Brain microvascular endothelial cell (primary cell): ENCODE data around the gene CEP78.

Source experiments
- DNase-seq: peaks from one replicate; pipeline ENCODE4 v3.0.0-alpha.2; 2020
- H3K27ac ChIP-seq: fragments of 250-450 bp; sonication (Bioruptor Pico); 2 replicates; pipeline ENCODE4 v1.5.1; 2020; ENCODE audit warnings: mild to moderate bottlenecking, moderate library complexity
- H3K27me3 ChIP-seq: fragments of 250-450 bp; sonication (Bioruptor Pico); replicated peaks from 2 replicates; pipeline ENCODE4 v1.5.1; 2020; ENCODE audit warnings: mild to moderate bottlenecking
- H3K36me3 ChIP-seq: fragments of 250-450 bp; sonication (Bioruptor Pico); replicated peaks from 2 replicates; pipeline ENCODE4 v1.5.1; 2020; ENCODE audit warnings: mild to moderate bottlenecking
- H3K4me3 ChIP-seq: 2 replicates; pipeline ENCODE4 v1.5.1; 2011; ENCODE audit warnings: low read depth, mild to moderate bottlenecking, control low read depth, low read length, moderate library complexity
- in situ Hi-C: cut with HindIII; loops from 2 replicates; pipeline ENCODE4 v1.10.0; 2017; ENCODE audit warnings: low sequenced_read_pairs, low pct_ligation_motif_present
- TF ChIP-seq, protein P1 (sequence below): IDR thresholded peaks from 2 replicates; pipeline ENCODE4 v1.5.1; 2011; ENCODE audit warnings: low read depth, mild to moderate bottlenecking, moderate library complexity, low read length, control low read depth, inconsistent platforms; ENCODE audit errors: missing control alignments

CEP78 gene, protein sequence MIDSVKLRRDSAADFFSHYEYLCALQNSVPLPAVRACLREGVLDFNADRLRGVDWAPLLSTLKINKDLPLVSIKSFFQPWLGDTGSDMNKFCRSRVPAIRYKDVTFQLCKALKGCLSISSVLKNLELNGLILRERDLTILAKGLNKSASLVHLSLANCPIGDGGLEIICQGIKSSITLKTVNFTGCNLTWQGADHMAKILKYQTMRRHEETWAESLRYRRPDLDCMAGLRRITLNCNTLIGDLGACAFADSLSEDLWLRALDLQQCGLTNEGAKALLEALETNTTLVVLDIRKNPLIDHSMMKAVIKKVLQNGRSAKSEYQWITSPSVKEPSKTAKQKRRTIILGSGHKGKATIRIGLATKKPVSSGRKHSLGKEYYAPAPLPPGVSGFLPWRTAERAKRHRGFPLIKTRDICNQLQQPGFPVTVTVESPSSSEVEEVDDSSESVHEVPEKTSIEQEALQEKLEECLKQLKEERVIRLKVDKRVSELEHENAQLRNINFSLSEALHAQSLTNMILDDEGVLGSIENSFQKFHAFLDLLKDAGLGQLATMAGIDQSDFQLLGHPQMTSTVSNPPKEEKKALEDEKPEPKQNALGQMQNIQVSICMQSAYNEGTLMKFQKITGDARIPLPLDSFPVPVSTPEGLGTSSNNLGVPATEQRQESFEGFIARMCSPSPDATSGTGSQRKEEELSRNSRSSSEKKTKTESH

DNA sequence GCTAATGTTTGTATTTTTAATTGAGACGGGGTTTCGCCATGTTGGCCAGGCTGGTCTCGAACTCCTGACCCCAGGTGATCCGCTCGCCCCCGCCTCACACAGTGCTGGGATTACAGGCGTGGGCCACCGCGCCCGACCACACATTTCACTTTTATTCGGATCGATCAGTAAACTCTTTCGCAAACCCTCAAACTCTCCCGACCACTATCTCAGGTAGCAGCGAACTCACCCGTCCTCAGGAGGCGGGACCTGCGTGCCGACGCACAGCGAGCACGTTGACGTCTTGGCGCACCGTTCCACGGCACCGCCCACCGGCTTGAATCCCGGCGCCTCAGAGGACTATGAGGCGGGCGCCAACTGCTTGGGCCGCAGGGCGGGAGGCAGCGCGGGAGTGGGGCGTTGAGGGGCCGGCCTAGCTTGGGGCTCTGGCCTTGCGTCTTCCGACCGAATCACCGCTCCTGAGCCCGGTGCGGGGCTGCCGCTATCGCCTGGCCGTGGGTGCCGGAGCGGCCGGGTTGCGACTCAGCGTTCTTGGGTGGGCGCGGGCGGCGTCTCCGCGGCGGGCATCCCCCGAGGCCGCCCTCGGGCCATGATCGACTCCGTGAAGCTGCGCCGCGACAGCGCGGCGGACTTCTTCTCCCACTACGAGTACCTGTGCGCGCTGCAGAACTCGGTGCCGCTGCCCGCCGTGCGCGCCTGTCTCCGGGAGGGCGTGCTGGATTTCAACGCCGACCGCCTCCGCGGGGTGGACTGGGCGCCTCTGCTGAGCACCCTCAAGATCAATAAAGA, at the start of gene CEP78:
Gene CEP78, plus strand, starts transcription at position 314 of the 789 bp plus-strand sequence. Its CDS starts 276 bp downstream, at position 590.
- Histone ChIP-seq H3K4me3 (peak within 1 kb of the TSS; percentile 63), H3K27ac (peak within 1 kb of the TSS; percentile 76), H3K36me3 (no peaks in the 10 kb centered on the region), H3K27me3 (no peaks in the 10 kb centered on the region)
- DNase-seq: peak; percentile 90
- TF ChIP-seq, protein P1, sequence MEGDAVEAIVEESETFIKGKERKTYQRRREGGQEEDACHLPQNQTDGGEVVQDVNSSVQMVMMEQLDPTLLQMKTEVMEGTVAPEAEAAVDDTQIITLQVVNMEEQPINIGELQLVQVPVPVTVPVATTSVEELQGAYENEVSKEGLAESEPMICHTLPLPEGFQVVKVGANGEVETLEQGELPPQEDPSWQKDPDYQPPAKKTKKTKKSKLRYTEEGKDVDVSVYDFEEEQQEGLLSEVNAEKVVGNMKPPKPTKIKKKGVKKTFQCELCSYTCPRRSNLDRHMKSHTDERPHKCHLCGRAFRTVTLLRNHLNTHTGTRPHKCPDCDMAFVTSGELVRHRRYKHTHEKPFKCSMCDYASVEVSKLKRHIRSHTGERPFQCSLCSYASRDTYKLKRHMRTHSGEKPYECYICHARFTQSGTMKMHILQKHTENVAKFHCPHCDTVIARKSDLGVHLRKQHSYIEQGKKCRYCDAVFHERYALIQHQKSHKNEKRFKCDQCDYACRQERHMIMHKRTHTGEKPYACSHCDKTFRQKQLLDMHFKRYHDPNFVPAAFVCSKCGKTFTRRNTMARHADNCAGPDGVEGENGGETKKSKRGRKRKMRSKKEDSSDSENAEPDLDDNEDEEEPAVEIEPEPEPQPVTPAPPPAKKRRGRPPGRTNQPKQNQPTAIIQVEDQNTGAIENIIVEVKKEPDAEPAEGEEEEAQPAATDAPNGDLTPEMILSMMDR: no peak
- in situ Hi-C loops: no loop called here

DNA sequence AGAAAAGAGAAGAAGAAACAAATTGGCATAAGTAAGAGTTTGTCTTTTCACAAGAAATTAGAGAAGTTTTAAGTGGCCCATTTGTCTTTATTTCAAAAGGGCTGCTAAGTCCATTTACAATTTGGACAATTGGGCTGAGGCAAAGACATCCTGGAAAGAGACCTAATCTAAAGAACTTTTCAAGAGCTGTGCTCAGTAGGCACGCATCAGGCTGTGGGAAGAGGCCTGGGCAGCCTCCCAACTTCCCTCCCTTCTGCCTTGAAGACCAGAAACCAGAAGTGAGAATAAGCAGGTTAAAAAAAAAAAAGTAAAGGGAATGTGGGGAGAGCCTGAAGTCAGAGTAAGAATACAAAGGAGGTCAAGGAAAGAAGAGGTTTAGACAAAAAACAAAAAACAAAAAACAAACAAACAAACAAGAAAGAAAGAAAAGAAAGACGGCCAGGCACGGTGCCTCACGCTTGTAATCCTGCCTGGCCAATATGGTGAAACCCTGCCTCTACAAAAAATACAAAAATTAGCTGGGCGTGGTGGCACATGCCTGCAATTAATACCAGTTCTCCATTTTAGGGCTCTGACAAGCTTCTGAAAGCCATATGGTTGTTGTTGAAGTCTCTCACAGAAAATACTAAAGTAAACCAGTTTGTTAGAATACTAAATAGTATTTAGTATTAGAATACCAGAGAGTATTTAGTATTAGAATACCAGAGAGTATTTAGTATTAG, 48.0 kb upstream of the CEP78 start:
- H3K27ac ChIP-seq: no peak overlapping the region
- TF ChIP-seq, protein P1: no peak
- H3K36me3 ChIP-seq: no peaks in the 10 kb centered on the region
- H3K4me3 ChIP-seq: no peak overlapping the region
- H3K27me3 ChIP-seq: no peaks in the 10 kb centered on the region
- DNase-seq: no peak
- in situ Hi-C loops: no loop called here

DNA sequence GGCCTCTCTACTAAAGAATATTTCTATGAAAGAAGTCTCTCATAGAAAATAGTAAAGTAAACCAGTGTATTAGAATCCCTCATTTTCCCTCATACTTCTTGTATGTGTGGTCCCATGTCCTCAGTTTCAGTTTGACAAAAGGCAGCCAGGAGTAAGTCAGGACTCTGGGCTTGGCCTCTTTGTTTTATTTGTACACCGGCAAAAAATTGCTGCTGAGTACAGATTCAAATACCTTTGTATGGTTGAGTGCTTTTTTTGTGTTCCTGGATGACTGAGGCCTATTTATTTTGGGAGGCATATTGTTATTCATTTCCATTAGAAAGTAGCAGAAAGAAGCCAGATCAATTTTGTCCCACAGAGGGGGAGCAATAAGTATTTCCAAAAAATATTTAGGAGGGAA, 47.3 kb upstream of the CEP78 start:
- in situ Hi-C loops: no loop called here
- H3K4me3 ChIP-seq: no peak overlapping the region
- no peaks in the 10 kb centered on the region for H3K36me3 ChIP-seq
- TF ChIP-seq, protein P1: no peak
- no peak overlapping the region for H3K27ac ChIP-seq
- H3K27me3 ChIP-seq: no peaks in the 10 kb centered on the region
- DNase-seq: no peak

GRCh38 chr9:78189001-78189400, 46.9 kb upstream of the CEP78 start:
- in situ Hi-C loops: no loop called here
- Histone ChIP-seq H3K36me3 (no peaks in the 10 kb centered on the region), H3K27ac (no peak overlapping the region), H3K4me3 (no peak overlapping the region), H3K27me3 (no peaks in the 10 kb centered on the region)
- TF ChIP-seq, protein P1: no peak
- no peak for DNase-seq

- Histone ChIP-seq H3K27ac (no peak overlapping the region), H3K4me3 (no peak overlapping the region), H3K36me3 (no peaks in the 10 kb centered on the region), H3K27me3 (no peaks in the 10 kb centered on the region)
- peak; percentile 51 for DNase-seq
- in situ Hi-C loops: no loop called here
- TF ChIP-seq, protein P1: no peak
These were observed 46.4 kb upstream of the CEP78 start for GRCh38 chr9:78189461-78189860.
